HG02642 (cell line): ENCODE data around the gene GJD3.

Source experiments
- ATAC-seq: cut with Tn5 transposase; IDR thresholded peaks from one replicate; pipeline ENCODE4 v1.9.1; 2021; ENCODE audit warnings: mild to moderate bottlenecking; ENCODE audit not compliant: unreplicated experiment, poor library complexity

GJD3 gene

GRCh38 chr17:40354221-40355122, 10.1 kb downstream of the GJD3 start:
- no peak for ATAC-seq

GRCh38 chr17:40352779-40353394, 11.7 kb downstream of the GJD3 start:
- ATAC-seq: no peak

- no peak for ATAC-seq
Measured at GRCh38 chr17:40352237-40352778, 12.2 kb downstream of the GJD3 start.

GRCh38 chr17:40351359-40352236, 12.9 kb downstream of the GJD3 start:
- ATAC-seq: no peak

GRCh38 chr17:40350689-40351358, 13.7 kb downstream of the GJD3 start:
- no peak for ATAC-seq

- ATAC-seq: no peak
Measured at GRCh38 chr17:40349895-40350688, 14.4 kb downstream of the GJD3 start.

GRCh38 chr17:40349477-40349894, 15.1 kb downstream of the GJD3 start:
- ATAC-seq: no peak

GRCh38 chr17:40348562-40349476, 15.7 kb downstream of the GJD3 start:
- ATAC-seq: no peak

- no peak for ATAC-seq
Measured at GRCh38 chr17:40348136-40348504, 16.4 kb downstream of the GJD3 start.

- ATAC-seq: no peak
Measured at GRCh38 chr17:40347319-40348135, 17.0 kb downstream of the GJD3 start.

- ATAC-seq: no peak
Measured at GRCh38 chr17:40346765-40347158, 17.8 kb downstream of the GJD3 start.

- ATAC-seq: no peak
Measured at GRCh38 chr17:40345994-40346764, 18.4 kb downstream of the GJD3 start.

GRCh38 chr17:40345161-40345993, 19.2 kb downstream of the GJD3 start:
- no peak for ATAC-seq

- ATAC-seq: no peak
Measured at GRCh38 chr17:40344421-40345160, 19.9 kb downstream of the GJD3 start.
